PC-9 (cell line): ENCODE data around the gene ARHGAP26.

Experiments used
- CTCF ChIP-seq: fragments of 200-600 bp; sonication (generic); conservative IDR thresholded peaks from 2 replicates; pipeline ENCODE4 v1.6.1; 2017; ENCODE audit warnings: mixed run types, antibody characterized with exemption, mild to moderate bottlenecking, moderate library complexity
- EZH2 ChIP-seq: fragments of 200-600 bp; sonication (generic); IDR thresholded peaks from 2 replicates; pipeline ENCODE4 v1.8.0; 2017; ENCODE audit warnings: antibody characterized with exemption, low read depth

DNA sequence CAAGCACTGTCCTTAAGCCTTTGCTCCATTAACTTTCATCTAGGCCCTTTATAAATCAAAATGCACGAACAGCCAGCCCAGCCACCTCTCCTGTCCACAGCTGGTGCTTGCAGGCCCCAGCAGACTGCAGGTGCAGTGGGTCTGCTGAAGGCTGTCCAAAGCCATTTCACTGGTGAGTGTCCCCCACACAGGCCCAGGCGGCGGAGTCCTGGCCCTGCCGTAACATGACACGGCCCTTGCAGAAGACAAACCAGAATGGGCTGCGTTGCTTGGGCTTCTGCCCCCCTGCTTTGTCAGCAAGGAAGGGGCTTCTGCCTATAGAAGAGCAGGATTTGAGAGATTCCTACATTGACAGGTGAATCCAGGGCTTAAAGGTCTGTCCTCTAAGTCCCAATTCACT is 444.7 kb downstream of the ARHGAP26 start:
- TF ChIP-seq CTCF (no peak), EZH2 (no peak)
